Activated naive CD4-positive, alpha-beta T cell treated with anti-CD3 and anti-CD28 coated beads, Interleukin-2, amount 50 U/mL, for 16 hours (primary cell): Measurements from ENCODE around the gene GGCX.

Source experiments
- DNase-seq: peaks from one replicate; pipeline ENCODE4 v3.0.0-alpha.2; 2020

The GGCX gene

DNA sequence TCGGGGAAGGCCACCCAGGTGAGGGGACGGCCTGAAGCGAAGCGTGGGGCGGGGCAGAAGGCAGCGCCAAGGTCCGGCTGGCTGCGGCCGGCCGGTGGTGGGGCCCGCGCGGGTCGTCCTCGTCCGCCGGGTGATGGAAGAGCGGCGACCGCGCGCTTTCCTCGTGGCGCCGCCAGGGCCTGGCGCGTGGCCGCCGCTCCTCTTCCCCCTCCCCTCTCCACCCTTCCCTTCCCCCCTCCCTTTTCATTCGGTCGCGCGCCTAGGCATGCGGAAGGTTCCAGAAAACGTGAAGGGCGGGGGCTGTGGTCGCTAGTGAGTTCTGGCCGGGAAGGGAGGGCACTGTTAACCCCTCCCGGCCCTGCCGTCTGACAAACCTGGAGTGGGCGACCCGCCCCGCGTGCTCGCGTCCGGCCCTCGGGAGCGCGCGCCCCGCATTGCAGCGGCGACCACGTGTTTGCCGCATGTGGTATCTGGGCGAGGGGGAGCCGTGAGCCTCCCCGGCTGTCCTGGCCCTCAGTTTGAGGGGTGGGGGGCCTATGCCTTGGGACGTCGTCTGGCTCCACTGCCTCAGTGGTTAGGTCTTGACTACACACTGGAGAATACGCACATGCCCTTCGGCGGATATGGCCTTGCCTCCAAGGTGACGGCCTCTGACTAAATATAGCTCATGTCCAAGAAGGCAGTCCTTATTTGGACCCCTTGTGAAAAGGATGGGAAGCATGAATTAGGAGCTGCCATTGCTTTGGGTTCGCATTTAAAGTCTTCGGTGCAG, 21.7 kb downstream of the GGCX start:
- peak; percentile 84 for DNase-seq

DNA sequence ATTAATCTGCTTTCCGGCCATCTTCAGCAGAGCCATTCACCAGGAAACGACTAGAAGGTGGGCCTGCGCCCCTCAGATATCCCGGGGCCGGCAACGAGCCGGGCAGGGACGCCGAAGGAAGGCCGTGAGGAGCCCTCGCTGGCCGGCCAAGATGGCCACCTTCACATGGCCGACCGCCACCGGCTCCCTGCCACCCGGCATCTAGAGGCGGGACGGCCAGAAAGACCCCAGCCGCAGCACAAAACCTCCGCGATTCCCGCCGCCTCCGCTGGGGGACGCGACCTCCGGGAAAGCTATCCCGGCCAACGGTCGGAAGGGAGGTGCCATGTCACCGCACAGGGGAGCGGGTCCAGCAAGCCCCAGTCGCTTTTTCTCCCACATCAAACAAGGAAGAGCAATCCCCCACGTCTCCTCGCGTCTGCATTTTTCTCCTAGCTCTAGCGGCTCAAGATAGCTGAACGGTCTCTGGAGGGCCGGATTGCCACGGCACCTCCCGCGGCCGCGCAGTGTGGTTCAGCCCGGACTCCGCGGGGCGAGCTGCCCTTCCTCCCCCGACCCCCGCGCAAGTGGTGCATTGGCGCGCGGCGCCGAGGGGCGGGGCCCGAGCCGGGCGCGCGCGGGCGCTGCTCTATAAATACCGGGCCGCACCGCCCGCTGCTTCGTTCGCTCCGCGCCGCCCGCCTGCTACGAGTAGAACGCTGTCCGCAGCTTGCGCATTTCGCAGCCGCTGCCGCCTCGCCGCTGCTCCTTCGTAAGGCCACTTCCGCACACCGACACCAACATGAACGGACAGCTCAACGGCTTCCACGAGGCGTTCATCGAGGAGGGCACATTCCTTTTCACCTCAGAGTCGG, 22.6 kb downstream of the GGCX start, which contains the start of gene MAT2A:
TSS of gene MAT2A (plus strand) at position 662 of the 854 bp plus-strand sequence. CDS start at position 782, 120 bp downstream.
- DNase-seq, result peak; percentile 89

DNA sequence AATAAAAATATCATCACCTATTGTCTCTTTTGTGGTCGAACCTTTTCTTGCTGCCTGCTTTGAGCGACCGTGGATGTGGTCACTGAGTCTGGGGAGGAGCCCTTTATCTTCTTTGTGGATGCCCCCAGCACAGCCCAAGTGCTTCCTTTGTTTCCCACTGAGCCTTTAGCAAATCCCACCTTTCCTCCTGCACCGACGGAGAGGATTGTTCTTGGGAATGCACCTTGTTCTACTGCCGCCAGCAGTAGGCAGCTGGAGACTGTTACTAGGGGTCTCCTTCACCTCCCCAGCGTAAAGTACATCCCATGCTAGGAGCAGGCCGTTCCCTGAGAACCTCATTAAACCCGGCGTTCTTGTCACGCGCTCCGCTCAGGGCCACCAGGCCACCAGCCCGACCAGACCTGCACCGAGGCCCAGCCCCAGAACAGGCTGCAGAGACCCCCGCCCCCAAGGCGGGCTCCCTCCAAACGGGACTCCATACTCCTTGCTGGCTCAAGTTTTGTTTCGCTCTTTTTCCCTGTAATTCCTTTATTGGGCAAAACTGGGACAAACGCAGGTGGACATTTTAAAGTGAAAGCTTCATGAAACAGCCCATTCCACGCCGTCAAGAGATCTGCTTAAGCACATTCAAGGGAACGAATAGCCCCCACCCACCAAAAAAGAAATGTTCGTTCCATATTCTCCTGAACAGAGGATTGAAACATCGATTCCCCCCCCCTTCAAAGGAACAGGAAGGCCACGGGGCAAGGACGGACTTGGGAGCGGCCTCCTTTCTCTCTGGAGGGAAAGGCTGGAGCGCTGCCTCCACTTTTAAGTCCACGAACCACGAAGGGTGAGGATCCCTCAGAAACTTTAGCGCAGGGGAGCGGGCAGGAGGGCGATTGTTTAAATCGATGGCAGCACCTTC, 23.4 kb downstream of the GGCX start:
- peak; percentile 45 for DNase-seq

DNA sequence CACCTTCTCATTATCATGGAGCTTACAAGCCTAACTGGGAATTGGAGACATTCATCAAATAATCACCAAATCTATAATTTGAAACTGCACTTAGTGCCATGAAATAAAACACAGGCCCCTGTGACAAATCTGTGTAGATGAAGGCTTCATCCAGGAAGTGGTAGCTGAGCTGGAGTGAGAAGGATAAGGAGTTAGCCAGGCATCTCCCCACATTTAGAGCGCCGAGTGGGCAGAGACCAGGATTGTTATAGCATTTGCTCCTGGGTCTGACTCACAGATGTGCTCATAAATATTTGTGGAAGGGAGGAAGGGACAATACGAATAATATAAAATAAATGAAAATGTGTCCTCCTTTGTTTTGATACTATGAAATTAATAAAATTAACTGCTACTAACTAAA, 24.8 kb downstream of the GGCX start:
- DNase-seq, result no peak

DNA sequence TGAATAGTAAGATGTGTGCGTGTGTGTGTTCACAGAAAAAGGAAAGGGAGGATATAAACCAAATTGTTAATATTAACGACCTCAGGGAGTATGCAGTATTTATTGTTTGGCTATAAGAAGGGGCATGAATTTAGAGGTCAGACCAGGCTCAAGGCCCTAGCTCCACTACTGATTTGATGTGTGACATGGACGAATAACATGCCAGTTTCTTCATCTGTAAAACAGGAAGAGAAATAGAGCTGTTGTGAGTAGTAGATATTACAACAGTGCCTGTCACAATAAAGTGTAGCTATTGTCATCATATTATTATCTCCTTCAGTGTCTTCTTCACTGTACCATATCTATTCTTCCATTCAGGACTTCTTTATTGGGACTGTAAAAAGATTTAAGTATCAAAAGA, 26.4 kb downstream of the GGCX start:
- no peak for DNase-seq

DNA sequence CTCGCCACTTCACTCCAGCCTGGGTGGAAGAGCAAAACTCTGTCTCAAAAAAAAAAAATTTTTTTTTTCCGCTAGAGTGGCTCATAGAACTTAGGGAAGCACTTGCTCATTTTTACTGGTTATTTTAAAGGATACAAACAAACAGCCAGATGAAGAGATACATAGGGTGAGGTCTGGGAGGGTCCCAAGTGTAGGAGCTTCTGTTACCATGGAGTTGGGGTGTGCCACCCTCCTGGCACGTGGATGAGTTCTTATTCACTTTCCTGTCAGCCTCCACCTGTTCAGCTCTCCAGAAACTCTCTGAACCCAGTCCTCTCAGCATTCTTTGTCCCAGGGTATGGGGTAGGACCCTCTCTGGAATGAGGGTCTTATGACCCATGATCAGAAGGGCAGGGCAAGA, 27.2 kb downstream of the GGCX start:
- no peak for DNase-seq

DNA sequence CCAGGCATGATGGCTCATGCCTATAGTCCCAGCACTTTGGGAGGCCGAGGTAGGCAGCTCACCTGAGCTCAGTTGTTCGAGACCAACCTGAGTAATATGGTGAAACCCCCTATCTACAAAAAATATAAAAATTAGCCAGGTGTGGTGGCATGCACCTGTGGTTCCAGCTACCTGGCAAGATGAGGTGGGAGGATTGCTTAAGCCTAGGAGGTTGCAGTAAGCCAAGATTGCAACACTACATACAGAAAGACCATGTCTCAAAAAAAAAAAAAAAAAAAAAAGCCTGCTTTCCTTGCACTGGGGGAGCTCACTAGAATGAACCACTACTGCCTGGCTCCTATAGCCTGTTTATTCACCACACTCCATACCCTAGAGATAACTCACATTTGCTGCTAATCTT, 29.7 kb downstream of the GGCX start:
- DNase-seq, result no peak

DNA sequence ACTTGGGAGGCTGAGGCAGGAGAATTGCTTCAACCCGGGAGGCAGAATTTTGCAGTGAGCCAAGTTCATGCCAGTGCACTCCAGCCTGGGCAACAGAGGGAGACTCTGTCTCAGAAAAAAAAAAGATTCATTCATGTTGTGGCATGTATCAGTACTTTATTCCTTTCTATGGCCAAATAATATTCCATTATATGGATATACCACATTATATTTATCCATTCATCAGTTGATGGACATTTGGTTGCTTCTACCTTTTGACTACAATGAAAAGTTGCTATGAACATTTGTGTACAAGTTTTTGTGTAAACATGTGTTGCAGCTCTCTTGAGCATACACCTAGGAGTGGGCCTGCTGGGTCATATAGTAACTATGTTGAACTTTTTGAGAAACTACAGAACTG, 31.5 kb downstream of the GGCX start:
- DNase-seq, result no peak

DNA sequence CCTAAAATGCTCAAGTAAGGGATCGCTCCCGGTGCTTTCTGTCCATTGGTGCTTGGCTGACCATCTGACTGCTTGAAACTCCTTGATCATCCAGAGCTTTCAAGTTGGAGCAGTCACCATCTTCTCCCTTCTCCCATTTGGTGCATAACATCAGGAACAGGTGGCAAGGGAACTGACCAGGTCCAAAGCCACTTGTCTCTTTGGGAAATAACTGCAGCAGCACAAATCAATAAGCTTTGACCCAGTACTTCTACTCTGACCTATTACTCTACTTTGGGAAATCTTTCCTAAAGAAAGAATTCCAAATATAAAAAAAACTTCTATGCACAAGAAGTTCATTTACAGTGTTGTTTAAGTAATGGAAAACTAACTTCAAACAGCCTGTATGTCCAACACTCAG, 32.9 kb downstream of the GGCX start:
- no peak for DNase-seq

DNA sequence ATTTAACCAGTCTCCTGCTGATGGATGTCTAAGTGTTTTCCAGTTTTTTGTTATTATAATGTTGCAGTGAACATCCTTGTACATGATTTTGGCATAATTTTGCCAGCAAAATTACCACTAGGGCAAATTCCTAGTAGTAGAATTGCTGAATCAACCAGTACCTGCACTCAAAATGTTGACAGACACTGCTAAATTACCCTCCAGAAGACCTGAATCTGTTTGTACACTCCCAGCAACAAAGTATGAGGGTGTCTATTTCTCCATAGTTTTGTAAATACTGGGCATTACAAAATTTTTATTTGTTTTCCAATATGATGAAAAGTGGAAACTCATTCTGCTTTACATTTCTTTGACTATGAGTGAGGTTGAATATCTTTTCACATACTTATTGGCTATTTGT, 33.5 kb downstream of the GGCX start:
- no peak for DNase-seq

DNA sequence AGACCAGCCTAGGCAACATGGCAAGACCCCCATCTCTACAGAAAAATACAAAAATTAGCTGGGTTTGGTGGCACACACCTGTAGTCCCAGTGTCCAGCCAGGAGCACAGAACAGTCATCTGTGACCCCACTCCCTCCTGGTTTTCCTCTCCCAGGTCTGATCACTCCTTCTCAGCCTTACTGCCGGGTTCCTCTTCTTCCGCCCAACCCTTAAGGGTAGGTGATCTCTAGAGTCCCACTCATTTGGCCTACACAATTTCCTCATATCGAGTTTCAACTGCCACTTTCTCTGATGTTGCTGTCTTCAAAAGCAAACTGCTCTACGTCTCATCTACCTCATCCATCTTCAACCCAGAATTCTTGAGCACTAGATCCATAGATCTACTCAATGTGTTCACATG, 35.7 kb downstream of the GGCX start:
- DNase-seq, result no peak

DNA sequence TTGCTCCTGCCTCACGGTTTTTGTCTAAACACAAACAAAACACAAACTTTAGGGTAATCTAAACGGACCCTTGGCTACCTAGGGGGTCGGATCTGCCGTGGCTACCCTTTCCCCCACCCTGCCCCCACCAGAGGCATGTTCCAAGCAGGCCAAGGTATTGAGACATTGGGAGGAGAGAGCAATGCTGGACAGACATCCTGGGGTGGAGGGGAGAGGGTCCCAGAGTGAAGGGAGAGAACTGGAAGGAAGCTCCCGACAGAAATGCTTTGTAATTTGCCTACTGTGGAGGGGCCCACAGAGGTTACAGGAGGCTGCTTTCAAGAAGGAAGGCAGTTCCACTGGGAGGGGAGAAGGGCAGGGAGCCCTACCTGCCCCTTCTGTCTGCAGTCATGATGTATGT, 36.3 kb downstream of the GGCX start:
- no peak for DNase-seq

DNA sequence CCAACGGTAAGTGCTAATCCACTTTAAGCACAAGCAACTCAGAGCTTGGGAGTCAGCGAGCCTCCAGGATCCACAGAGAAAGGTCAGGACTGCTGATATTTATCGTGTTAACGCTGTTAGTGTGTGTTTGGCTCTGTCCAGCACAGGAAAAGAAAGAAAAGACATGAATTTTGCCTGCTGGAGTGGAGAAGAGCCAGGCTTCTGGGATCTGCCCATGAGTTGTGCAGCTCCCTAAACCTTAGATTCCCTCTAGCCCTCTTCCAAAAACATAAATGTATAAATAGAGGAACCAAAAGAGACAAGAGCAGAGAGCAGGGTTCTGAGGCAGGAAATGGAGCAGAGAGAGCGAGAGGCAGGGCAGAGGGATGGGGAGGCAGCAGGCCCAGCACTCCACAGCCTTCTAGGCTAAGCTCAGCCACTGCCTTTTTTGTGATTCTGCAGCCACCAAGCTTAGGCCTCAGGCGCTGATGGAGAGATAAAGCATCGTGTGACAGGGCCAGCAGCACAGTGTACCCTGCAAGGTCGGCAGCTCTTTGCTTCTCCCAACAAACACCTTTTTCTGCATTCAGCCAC, 36.9 kb downstream of the GGCX start:
- no peak for DNase-seq

DNA sequence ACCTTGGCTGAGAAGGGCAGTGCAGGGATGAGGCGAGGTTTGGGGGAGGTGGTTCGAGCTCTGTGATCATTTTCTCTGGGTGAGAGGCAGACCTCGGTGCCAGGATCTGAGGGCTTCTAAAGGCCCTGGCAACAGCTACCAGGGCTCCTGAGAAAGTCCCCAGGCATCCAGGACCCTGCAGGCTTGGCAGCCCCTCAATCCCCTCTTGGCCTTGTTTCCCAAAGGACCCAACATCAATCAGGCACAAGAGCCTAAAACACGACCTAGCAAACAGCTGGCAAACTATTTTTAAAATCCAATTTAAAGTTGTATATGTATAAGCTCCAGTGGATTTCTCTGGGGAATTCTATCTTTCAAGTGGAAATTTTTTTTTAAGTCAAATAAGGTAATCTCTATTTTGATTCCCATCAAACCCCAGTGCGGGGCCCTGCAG, 37.4 kb downstream of the GGCX start:
- DNase-seq, result no peak

DNA sequence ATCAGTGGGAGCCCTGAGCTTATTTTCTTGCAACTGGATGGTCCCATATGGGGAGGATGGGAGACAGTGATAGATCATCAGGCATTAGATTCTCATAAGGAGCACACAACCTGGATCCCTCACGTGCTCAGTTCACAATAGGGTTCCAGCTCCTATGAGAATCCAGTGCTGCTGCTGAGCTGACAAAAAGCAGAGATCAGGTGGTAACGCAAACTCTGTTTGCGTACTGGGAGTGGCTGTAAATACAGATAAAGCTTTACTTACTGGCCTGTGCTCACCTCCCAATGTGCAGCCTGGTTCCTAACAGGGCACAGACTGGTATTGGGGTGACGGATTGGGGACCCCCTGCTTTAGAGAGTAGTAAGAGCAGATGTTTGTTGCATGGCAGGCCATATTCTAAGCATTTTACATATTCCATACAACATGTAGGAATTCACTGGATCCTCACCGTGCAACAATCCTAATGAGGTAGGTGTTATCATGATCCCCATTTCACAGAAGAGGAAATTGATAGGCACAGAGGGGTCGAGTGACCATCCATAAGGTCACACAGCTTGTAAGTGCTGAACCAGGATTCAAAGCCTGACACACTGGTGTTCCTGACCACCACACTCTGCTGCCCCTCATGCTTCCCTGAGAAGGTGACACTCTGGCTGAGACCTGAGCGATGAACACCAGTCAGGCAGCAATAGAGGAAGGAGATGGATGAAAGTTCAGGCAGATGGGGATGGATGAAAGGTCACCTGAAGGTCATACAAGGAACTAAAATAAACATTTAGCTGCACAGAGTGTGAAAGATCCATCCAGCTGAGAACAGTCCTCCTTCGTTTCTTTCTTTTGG, 38.0 kb downstream of the GGCX start:
- no peak for DNase-seq

DNA sequence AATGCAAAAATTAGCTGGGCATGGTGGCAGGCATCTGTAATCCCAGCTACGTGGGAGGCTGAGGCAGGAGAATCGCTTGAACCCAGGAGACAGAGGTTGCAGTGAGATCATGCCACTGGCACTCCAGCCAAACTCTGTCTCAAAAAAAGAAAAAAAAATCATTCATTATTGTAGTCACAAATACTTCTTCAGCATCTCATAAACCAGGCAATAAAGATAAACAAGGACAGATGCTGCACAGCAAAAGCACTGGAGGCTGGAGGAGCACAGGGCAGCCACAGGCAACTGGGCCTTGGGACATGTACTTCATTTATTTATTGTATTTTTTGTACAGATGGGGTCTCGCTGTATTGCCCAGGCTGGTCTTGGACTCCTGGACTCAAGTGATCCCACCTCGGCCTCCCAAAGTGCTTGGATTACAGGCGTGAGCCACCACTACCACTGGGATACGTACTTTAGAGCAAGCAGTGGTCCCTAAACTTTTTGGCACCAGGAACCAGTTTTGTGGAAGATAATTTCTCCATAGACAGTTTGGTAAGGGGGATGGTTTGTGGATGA, 39.1 kb downstream of the GGCX start:
- no peak for DNase-seq

DNA sequence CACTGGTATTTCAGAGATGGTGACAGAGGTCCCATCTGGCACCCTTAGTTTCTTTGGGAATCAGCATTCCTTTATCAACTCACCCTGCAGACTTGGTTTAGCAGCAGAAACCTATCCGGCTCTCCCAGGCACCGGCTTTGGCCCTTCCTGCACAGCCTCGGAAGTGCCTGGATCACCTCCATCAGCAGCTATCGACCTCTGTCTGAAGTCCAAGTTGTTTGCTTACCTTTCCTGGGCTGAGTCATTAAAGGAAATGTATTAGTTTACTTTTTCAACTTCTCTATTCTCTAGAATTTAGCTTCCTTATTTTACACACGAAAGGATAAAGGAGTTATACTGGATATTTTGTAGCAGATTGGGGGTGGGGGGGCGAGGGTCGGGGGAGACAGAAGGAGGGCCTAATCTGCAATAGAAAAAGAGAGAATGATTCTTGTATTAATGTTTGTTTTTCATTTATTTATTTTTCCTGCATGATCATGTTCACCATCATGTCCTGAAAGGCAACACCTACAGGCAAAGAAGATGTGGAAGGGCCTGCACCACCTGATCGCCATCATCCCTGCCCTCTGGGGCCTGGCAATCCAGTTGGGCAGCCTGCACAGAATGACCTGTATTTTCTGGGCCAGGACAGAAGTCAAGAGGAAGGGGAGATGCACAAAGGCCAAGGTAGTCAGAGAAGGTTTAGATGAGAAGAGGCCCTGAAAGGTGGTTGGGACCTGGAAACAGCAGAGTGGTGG, 44.5 kb downstream of the GGCX start:
- no peak for DNase-seq

DNA sequence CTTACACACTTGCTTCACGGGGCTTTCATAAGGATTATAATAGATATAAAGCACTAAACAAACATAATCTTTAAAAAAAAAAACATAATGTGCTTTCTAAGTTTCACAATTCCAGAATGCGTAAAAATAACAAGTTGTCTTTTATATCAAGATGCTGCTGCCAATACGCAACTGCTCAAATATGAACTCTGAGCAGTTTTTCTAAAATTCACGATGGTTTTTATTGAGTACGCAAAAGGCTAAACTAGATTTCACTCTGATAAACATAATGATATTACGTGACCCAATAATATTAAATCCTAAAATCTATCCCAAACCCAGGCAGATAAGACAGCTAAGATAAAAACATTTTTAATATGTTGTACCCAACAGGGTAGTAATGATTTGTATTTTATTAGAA, 47.0 kb downstream of the GGCX start:
- no peak for DNase-seq

DNA sequence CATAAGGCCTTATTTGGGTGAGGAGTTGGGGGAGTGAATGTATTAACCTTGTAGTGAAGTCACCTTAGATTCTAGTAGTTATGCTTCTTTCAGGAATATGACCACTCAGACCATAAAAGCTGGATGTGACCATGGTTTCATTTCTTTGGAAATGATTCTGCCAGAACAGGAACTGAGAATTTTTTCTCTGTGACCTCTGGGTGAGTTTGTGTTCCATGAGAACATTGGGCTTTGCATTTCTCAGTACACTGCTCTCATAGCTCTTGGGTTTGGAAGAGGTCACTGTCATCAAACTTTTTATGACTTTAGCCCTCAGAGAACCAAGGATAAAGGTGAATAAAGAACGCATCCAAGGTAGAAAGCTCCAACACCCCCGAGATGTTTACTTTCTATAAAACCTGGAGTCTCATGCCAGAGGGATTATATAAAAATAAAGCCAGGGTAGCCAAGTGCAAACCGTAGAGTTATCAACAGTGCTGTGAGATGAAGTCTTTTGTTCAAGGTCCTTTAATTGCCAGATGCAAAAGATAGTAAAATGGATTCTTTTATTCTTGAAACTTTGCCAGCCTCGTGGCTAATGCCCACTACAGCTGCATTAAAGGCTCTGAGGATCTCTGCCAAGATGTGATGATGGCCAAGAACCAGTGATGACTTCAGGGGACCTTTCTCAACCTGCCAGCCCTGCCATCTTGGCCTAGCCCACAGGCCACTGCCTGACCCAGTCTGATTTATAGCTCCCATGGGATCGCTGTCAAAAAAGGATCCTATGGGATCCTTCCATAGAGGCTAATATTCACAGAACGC, 50.1 kb downstream of the GGCX start:
- no peak for DNase-seq

DNA sequence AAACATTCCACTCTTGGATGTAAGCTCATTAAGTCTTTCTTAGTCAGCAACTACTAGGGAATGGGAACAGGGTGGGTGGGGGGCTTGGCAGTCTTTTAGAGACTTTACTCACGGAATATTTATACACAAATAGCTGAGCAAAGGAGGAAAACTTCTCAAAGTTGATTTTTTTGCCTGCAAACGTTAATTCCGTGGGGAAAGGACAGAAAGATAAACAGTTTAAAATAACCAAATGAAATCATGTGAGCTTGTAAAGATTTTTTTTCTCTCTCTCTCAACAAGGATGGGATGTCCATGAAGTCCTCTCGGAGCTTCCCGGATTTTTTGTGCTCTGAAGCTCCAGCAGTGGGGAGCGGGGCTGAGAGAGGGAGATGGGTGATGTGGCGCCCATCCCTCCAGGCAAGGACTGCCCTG, 54.5 kb downstream of the GGCX start:
- no peak for DNase-seq
